NB4 (cell line): ENCODE data around the gene SNAI1.
A peak's percentile ranks its signal among the peaks of the same experiment; 100 is the strongest.
"Not testable (repeated sequence)": the region's sequence is repeated elsewhere in the genome, so short reads cannot be mapped to it uniquely, and the experiment has no call there.

ENCODE experiments used
- DNase-seq: peaks from one replicate; pipeline ENCODE4 v3.0.0; 2010; ENCODE audit warnings: low read depth
- H3K4me3 ChIP-seq: one replicate; pipeline ENCODE4 v1.5.1; 2011; ENCODE audit warnings: mild to moderate bottlenecking, low read depth, low read length, moderate library complexity
- CTCF ChIP-seq: IDR thresholded peaks from one replicate; pipeline ENCODE4 v1.5.1; 2012; ENCODE audit warnings: low read depth, low read length
- MAX ChIP-seq: IDR thresholded peaks from 2 replicates; pipeline ENCODE4 v1.6.1; 2011; ENCODE audit warnings: low read depth, low read length
- MYC ChIP-seq: IDR thresholded peaks from 2 replicates; pipeline ENCODE4 v1.6.1; 2011; ENCODE audit warnings: low read depth, low read length
- POLR2A ChIP-seq: IDR thresholded peaks from 2 replicates; pipeline ENCODE4 v1.6.1; 2011; ENCODE audit warnings: mild to moderate bottlenecking; ENCODE audit not compliant: insufficient read length; ENCODE audit errors: extremely low read depth

SNAI1 gene

GRCh38 chr20:49995586-49995985 lies 12.8 kb downstream of the SNAI1 start:
- H3K4me3 ChIP-seq: no peak overlapping the region
- TF ChIP-seq CTCF (no peak), POLR2A (no peak), MYC (no peak), MAX (no peak)
- no peak for DNase-seq

- DNase-seq, H3K4me3 ChIP-seq: not testable (repeated sequence)
Measured at GRCh38 chr20:49998478-49999188, 15.9 kb downstream of the SNAI1 start.

GRCh38 chr20:49999329-49999728 lies 16.5 kb downstream of the SNAI1 start:
- H3K4me3 ChIP-seq: no peak overlapping the region
- DNase-seq: peak; percentile 55
- TF ChIP-seq POLR2A (no peak), MYC (no peak), MAX (no peak), CTCF (no peak)

GRCh38 chr20:50000548-50001222 lies 17.9 kb downstream of the SNAI1 start:
- peak; percentile 79 for DNase-seq
- H3K4me3 ChIP-seq: not testable (repeated sequence)

GRCh38 chr20:50001784-50002311 lies 19.1 kb downstream of the SNAI1 start:
- no peak for TF ChIP-seq POLR2A
- no peak for TF ChIP-seq MYC
- no peak for TF ChIP-seq MAX
- TF ChIP-seq CTCF: no peak
- no peak overlapping the region for H3K4me3 ChIP-seq
- DNase-seq: no peak

GRCh38 chr20:50003253-50003656 lies 20.5 kb downstream of the SNAI1 start:
- no peak overlapping the region for H3K4me3 ChIP-seq
- TF ChIP-seq POLR2A (no peak), CTCF (no peak), MAX (peak; percentile 90), MYC (peak; percentile 86)
- peak; percentile 96 for DNase-seq
